ENCODE measurements around the gene GNG3.
A peak's percentile ranks its signal among the peaks of the same experiment; 100 is the strongest.
"Not testable (repeated sequence)": the region's sequence is repeated elsewhere in the genome, so short reads cannot be mapped to it uniquely, and the experiment has no call there.

Gene GNG3

DNA sequence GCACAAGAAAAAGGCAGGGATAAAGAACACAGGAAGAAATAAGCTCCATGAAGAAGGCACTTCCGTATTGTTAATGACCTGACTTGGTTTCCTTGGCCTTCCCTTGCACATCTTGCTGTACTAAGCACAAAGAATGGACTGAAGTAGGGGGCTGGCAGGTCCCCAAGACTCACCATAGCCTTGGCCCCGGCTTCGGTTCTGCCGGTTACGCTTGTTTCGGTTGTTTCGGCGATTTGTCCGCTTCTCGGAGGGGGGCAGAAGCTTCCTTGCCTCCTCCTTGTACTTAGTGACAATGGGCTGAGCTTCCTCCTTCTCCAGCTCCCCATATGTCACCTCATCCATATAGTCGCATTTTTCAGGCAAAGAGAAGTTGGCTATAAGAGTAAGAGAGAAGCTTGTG lies 9.3 kb downstream of the GNG3 start:
- no peak for DNase-seq (ENCODE audit: low read depth)

DNA sequence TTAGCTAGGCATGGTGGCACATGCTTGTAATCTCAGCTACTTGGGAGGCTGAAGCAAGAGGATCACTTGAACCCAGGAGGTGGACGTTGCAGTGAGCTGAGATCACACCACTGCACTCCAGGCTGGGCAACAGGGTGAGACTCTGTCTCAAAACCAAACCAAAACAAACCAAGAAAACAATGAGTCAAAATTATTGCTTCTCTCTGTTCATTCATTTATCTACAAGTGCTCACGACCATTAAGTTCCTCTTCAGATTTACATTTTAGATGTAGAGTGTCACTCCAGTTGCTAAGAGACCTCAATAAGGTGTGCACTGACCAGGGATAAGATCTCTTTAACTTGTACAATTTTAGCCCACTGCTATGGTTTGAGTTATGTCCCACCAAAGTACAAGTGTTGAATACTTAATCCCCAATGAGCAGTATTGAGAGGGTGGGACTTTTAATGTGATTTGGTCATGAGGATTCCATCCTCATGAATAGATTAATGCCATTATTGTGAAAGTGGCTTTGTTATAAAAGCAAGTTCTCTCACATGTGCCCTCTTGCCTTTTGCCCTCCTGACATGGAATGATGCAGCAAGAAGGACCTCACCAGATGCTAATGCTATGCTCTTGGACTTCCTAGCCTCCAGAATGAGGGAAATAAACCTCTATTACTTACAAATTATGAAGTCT lies 12.0 kb downstream of the GNG3 start:
- DNase-seq (ENCODE audit: low read depth) = no peak

DNA sequence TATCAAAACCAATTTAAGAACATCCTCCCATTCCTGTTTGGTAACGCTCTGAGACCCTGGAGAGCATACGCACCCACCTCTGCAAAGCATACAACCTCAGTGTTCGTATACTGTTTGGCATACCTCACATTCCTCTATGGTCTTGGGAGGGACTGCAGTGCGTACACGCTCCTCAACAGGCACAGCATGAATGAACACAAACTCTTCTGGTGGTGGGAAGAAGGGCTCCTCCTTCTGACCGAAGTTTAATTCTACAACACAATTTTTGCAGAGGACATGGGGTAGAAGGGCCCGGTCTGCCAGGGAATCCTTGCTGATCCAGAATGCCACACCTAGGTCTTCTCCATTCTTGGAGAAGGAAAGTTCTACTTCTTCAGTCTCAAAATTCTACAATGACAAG lies 14.5 kb downstream of the GNG3 start:
- no peak for DNase-seq (ENCODE audit: low read depth)

DNA sequence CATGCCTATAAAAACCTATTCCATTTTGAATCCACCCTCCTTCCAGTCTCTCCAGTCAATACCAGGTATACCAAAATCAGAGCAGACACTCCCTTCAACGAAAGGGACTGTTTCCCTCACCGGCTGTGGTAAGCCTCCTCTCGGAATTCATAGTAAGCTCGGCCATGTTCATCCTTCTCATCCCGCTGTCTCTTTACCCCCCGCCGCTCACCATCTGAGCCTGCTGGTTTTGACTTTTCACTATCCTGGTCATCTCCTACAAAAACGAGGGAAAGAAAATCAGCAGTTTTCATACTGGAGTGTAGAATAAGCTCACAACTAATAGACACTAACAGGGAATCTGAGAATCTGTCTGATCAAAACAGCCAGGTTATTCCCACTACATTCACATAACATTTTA lies 16.7 kb downstream of the GNG3 start:
- no peak for DNase-seq (ENCODE audit: low read depth)

DNA sequence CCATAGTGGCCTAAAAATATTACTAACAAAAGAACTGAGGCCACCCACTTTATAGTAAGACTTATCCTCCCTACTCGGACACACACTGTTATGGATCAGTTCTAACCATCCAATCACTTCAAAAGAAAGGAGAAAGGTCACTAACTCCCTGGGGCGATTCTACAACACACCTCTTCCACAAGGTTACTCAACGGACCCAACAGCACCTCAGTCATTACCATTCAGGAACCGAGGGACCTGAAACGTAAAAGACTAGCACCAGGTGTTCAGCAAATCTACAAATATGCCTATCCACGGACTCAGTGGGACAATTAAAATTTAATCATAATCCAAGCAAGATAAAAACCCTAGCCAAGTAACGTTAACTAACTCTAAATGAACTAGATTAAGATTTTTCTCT lies 18.2 kb downstream of the GNG3 start:
- no peak for DNase-seq (ENCODE audit: low read depth)

DNA sequence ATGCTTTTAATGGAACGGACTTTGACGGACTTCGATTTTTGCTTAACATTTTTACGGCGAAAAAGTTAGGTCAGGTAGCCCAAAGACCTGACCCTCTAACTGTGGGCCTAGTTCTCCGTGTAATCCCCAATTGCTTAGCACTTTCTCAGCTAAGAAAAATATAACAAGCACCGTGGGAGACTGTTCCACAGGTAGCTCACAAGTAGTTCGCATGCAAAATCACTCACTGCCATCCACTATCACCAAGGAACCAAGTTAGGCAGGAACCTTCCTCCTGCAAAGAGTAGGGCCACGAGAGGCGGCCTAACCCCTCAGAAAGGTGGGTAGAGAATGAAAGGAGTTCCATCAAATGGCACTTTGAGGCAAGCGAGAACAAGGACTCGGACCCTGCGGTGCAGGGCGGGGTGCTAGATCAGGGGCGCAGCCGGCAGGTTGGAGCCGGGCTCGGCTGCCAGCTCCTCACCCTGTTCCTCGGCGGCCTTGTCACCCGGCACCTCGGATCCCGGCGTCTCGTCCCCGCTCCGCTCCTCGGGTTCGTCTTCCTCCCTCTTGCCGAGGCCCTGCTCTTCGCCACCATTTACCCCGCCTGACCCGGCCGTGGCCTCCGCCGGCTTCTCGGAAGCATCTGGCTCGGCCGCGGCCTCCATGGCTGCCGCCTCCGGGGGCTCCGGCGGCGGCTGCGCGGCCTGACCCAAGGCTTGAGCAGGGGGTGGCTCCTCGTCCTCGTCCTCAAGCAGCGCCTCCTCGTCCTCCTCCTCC lies 18.9 kb downstream of the GNG3 start:
- peak; percentile 15 for DNase-seq (ENCODE audit: low read depth)

DNA sequence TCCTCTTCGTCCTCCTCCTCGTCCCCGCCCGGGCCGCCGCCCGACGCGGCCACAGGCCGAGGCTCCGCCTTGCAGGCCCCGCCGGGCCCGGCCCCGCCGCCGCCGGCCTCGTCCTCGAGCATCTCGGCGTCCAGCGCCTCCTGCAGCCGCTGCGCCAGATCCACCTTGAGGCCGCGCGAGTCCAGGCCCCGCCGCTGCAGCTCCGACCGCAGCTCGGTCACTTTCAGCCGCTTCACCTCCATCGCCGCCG lies 19.4 kb downstream of the GNG3 start:
- no peak for DNase-seq (ENCODE audit: low read depth)

DNA sequence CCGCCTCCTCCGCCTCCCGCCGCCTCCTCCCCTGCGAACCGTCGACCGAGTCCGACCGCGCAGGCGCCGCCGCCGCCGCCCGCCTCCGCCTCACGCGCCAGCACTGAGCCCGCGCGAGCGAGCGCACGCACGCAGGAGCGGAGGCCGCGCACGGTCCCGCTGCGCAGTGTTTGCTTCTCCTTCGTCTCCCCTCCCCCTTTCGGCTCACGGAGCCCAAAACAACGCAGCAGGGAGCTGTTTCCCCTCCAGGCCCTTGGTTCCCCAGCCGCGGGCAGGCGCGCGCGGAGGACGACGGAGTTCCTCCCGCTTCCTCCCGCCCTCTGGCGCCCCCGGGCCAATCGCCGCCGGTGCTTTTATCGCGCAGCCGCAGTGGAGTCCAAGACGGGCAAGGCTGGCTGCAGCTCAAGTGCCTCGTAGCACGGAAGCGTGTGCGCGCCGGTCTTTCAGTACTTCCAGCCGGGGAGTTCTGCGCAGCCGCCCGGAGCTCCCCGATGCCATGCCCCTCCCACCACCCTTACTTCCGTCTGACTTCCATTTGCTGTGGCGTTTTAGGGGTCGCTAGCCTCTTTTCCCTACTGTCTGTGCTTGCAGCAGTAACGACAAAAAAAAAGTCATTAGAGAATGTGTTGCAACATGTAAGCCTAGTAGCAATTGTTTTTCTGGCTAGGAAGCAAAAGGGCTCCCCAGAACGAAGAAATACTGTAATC lies 19.8 kb downstream of the GNG3 start, which contains the start of gene HNRNPUL2:
Gene HNRNPUL2 (minus strand): TSS at position 293 of the 707 bp plus-strand sequence. CDS start 301 bp downstream, outside the sequence.
- DNase-seq (ENCODE audit: low read depth) = peak; percentile 98

DNA sequence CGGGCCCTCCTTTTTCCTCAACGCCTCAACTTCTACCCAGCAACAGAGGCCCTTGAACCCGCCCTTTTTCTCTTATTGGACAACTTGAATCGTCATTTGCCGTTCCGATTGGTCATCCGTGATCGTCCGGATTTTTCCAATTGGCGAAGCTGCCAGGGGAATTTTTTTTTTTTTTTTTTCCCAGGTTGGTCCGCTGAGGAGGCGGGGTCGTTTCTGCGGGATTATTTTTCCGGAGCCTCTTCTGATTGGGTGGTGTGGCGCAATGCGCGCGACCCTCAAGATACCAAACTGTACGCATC lies 20.3 kb downstream of the GNG3 start:
- peak; percentile 63 for DNase-seq (ENCODE audit: low read depth)

DNA sequence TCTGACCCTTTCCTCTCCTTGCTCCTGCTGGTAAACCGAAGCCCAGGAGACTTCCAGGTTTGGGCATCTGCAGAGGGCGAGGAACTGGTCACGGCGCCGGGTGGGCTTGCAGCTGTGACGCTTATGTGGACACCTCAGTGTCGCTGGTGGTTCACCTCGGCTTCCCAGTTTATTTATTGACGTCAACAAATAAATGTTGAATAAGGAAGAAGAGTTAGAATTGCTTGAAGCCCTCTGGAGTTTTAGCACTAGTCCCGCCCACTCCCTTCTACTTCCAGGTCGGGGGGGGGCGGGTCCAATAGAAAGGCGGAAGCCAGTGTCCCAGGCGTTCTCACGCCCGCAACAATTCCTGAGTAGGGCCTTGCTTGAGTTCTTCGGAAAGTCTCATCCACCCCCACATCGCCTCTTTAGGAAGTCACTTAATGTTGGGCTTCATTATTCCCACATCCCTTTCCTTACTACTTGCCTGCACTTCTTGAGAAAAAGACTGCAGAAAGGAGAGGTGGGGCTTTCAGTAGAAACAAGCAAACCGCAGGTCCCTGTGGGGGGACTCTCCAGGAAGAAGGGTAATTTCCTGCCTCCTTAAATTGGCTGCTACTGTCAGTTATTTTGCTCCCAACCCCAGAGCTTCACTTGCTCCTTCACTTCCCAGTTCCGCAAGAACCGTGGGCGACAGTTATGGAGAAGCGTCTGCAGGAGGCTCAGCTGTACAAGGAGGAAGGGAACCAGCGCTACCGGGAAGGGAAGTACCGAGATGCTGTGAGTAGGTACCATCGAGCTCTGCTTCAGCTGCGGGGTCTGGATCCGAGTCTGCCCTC lies 20.9 kb downstream of the GNG3 start, which contains the start of gene TTC9C:
Gene TTC9C (plus strand): TSS at position 316 of the 818 bp plus-strand sequence. CDS start 363 bp downstream, at position 679.
- peak; percentile 69 for DNase-seq (ENCODE audit: low read depth)

DNA sequence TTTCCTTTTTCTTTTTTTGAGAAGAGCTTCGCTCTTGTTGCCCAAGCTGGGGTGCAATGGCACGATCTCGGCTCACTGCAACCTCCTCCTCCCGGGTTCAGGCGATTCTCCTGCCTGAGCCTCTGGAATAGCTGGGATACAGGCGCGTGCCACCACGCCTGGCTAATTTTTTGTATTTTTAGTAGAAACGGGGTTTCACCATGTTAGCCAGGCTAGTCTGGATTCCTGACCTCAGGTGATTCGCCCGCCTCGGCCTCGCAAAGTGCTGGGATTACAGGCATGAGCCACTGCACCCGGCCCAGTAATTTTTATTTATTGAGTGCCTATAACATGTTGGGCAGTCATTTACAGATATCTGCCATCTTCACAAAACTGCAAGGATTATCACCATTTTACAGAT lies 22.6 kb downstream of the GNG3 start:
- DNase-seq (ENCODE audit: low read depth) = not testable (repeated sequence)

DNA sequence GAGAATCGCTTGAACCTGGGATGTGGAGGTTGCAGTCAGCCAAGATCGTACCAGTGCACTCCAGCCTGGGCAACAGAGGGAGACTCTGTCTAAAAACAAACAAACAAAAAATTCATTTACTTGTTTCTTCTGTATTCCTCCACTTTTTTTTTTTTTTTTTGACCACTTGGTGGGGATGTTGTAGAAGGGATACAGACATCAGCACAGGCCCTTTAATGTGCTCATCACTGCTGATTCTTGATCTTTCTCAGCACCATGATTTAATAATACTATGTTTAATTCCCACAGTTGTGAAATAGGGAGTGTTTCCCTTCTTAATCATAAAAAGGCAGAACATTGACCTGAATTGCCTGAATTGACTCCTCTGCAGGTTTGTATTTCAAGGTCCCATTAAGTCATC lies 25.4 kb downstream of the GNG3 start:
- no peak for DNase-seq (ENCODE audit: low read depth)

DNA sequence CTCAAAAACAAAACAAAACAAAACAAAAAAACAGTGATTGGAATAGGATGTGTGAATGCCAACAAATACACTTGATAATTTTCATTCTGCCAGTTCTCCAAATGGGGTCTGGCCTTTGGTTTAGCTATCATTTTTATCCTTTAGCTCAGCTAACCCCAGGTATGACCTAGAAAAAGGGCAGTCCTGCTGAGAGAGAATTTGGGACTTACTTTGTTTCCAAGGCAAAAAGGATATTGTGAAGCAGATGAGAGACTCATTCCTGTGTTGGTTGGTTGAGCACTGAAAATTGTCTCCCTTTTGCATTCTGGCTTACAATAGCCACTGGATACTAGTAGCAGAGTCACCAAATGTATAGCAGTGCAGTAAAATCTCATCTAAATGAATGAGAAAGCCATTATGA lies 29.7 kb downstream of the GNG3 start:
- no peak for DNase-seq (ENCODE audit: low read depth)

DNA sequence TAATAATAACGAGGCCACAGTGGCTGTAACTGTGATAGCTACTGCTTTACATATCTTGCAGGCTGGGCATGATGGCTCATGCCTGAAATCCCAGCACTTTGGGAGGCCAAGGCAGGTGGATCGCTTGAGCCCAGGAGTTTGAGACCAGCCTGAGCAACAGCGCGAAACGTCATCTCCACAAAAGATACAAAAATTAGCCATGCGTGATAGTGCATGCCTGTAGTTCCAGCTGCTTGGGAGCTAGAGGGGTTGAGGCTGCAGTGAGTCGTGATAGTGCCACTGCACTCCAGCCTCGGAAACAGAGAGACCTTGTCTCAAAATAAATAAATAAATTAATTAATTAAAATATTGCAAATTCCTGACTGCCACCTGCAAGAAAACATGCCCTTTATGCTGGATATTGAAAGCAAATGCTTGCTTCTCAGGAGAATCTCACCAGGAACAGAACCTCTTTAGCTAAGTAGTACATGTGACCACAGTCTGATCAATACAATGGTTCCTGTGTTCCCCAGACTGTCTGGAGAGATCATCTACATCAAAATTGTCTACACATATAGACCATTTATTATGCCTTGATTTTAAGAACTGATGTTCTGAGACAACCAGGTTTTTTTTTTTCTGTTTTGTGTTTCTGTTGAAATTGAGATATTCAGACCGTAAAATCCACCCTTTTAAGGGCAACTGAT lies 40.1 kb downstream of the GNG3 start:
- DNase-seq (ENCODE audit: low read depth) = no peak

DNA sequence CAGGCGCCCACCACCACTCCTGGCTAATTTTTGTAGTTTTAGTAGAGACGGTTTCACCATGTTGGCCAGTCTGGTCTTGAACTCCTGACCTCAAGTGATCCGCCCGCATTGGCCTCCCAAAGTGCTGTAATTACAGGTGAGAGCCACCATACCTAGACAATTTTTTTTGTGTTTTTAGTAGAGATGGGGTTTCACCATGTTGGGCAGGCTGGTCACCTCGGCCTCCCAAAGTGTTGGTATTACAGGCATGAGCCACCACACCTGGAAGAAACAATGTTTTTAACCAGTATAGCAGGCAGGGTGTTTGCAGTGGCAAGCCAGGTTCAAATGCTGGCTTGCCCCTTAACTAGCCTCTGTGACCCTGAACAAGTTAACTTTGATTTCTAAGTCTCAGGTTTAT lies 42.5 kb downstream of the GNG3 start:
- DNase-seq (ENCODE audit: low read depth) = not testable (repeated sequence)

DNA sequence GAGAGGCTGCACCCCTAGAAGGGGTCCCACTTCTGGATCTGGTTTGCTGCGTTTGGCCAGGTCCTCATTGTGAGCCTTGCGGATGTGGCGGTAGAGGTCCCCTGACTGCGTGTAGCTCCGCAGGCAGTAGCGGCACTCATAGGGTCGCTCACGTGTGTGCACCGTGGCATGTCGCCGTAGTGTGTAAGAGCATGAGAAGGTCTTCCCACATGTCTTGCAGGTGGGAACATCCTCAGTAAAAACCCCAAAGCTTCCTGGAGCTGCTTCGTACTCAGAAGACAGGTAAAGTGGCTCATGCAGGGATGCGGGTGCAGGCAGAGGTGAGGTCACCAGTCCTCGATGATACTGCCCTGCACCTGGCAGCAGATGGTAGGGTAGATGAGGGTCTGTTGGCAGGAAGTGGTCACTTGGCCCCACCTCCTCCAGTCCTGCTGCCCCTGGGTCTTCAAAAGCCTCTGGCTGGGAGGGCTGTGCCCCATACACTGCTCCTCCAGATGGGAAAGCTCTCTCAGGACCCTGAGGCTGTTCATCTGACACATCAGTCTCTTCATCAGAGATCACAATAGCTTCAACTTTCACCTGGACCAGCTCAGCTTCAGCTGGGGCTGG lies 44.8 kb downstream of the GNG3 start:
- no peak for DNase-seq (ENCODE audit: low read depth)

DNA sequence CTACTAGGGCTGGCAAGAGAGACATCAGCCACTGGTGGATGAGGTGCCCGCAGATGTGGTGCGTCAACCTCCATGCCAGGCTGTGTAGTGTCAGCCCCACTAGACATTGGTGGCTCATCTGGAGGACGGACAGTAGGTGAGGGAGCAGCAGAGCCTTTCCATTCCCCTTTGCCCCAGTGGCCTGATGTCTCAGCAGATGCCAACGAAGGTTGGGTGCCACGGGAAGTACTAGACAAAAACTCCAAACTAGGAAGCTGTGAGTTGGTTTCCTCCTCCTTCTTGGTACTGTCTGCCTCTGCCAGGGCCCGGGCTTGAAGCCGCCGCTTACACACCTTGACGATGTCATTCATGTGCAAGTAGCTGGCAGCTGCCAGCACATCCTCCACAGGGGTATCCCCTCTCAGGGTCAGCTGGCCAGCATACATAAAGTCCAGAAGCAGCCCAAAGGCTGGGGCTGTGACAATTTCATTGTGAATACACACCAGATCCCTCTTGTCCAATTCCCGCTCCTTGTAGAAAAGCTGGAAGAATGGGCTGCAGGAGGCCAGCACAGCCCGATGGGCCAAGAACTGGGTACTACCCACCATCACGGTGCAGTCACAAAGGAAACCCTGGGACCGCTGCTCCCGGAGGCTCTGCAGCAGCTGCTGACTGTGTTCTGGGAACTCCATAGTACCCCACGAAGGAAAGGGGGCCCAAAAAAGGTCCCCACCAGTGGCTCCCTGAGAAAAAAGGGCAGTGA lies 45.7 kb downstream of the GNG3 start:
- no peak for DNase-seq (ENCODE audit: low read depth)

DNA sequence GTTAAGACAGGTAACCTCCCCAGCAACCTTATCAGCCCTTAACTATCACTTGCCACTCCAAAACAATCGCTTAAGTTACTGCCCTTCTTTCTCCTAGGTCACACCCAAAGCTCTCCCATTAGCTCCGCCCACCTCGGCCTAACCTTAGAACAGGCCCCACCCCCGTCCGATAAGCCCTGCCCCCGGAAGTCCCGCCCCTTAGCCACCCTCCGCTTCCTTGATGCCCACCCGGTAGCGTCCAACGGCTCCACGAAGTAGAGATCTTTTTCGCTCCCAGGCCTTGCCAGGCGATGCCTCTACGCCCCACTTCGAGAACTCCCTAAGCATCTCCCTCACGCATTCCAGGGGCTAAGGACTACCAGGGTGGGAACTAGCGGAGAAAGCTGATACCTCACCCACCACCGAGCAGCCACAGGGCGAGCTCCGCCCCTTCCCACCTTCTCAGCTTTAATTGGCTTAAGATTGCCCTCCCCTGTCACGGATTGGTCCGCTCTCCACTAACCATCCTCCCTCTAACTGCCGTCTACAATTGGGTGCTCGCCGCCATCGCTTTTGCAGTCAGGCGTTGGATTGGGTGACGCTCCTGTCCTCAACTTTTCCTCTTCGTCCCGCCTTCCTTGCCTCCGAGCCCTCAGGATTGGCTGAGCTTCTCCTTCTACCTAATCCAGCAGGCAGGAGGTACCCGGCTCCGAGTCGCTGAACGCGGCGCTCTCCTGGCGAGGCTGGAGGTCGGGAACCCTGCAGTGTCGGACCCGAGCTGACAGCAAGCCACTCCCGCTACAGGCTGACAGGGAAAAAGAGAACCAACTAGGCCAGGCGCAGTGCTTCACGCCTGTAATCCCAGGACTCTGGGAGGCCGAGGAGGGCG lies 46.5 kb downstream of the GNG3 start, which contains the start of gene ZBTB3:
Gene ZBTB3 (minus strand): TSS at position 425 of the 868 bp plus-strand sequence. CDS start 496 bp downstream, outside the sequence.
- DNase-seq (ENCODE audit: low read depth) = peak; percentile 89

DNA sequence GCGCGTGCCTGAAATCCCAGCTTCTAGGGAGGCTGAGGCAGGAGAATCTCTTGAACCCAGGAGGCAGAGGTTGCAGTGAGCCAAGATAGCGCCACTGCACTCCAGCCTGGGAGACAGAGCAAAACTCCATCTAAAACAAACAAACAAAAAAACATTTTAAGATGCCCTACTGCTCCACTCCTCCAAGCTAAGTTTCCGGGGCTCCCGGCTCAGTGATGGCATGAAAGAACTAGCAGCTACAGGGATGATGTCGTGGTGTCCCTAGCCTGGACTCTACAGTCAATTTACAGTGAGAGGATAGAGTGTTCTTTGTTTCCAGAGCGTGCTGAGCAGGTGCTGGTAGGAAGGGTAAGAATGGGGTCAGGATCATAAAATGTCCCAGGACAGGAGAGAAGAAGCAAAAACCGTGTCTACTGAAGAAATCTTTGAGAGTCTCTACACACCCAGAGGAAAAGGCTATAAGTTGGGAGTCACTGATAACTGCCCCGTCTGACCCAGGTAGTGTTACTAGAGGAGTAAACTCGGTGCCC lies 47.7 kb downstream of the GNG3 start:
- DNase-seq (ENCODE audit: low read depth) = no peak
